Measurements from ENCODE around the gene ISM1.

The ISM1 gene

DNA sequence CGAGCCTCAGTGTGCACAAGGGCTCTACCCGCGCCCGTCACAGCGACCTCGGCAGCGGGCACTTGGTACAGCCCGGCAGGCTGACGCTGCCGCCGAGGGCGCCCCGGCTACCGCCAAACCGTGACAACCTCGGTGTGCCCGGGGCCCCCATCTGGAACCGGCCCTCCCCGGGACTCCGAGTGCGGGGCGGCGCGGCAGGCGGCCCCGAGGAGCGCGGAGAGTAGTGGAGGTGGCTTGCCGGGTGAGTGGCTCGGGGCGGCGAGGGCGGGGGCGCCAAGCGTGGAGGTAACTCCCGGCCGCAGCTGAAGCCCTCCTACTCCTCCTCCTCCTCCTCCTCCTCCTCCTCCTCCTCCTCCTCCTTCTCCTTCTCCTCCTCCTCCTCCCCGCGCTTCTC is at the start of gene ISM1:
TSS of gene ISM1 (plus strand) at position 371 of the 394 bp plus-strand sequence. CDS start 503 bp downstream, outside the sequence.
- Mint-ChIP-seq H3K9me3 (no peaks in the 10 kb centered on the region), H3K36me3 (ENCODE audit: low read depth) (peaks cover 2% of the 10 kb centered on the region), H3K27ac (peak within 1 kb of the TSS; percentile 66), H3K4me3 (peak within 1 kb of the TSS; percentile 79), H3K27me3 (peaks cover 67% of the 10 kb centered on the region), H3K4me1 (ENCODE audit: low read depth) (peaks cover 23% of the 10 kb centered on the region)
- DNase-seq = peak; percentile 71

DNA sequence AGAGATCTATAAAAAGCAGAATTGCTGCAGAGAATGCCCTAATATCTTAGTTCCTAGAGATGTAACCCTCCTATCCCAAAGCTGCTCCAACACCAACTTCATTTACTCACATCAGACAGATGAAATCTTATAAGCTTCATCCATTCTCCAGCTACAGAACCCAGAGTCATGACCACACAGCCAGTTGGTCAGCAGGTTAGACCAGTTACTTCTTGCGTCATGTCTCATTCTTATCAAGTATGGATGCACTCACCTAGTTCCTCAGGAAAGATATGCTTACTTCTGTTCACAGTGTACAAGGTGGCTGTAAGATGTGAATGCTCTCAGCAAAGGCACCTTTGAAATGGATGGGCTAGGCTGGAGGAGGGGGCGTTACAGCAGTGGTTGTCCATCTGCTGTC is 47.9 kb upstream of the ISM1 start:
- DNase-seq = no peak
- H3K27ac Mint-ChIP-seq = no peak overlapping the region
- H3K4me3 Mint-ChIP-seq = no peak overlapping the region
- H3K27me3 Mint-ChIP-seq = peaks cover 23% of the 10 kb centered on the region
- H3K9me3 Mint-ChIP-seq = peaks cover 7% of the 10 kb centered on the region
- no peaks in the 10 kb centered on the region for H3K4me1 Mint-ChIP-seq (ENCODE audit: low read depth)
- no peaks in the 10 kb centered on the region for H3K36me3 Mint-ChIP-seq (ENCODE audit: low read depth)

- Mint-ChIP-seq H3K9me3 (peaks cover 7% of the 10 kb centered on the region), H3K4me1 (ENCODE audit: low read depth) (no peaks in the 10 kb centered on the region), H3K27me3 (peaks cover 27% of the 10 kb centered on the region), H3K27ac (no peak overlapping the region), H3K4me3 (no peak overlapping the region), H3K36me3 (ENCODE audit: low read depth) (no peaks in the 10 kb centered on the region)
- DNase-seq = no peak
Measured at GRCh38 chr20:13174402-13174801, 46.7 kb upstream of the ISM1 start.

- H3K4me3 Mint-ChIP-seq = no peak overlapping the region
- H3K9me3 Mint-ChIP-seq = peaks cover 12% of the 10 kb centered on the region
- no peaks in the 10 kb centered on the region for H3K36me3 Mint-ChIP-seq (ENCODE audit: low read depth)
- H3K4me1 Mint-ChIP-seq (ENCODE audit: low read depth) = peaks cover 4% of the 10 kb centered on the region
- H3K27me3 Mint-ChIP-seq = peaks cover 25% of the 10 kb centered on the region
- no peak overlapping the region for H3K27ac Mint-ChIP-seq
- no peak for DNase-seq
Measured at GRCh38 chr20:13180986-13181889, 39.8 kb upstream of the ISM1 start.

- Mint-ChIP-seq H3K4me1 (ENCODE audit: low read depth) (peaks cover 4% of the 10 kb centered on the region), H3K4me3 (no peak overlapping the region), H3K9me3 (peaks cover 17% of the 10 kb centered on the region), H3K27ac (no peak overlapping the region), H3K36me3 (ENCODE audit: low read depth) (peaks cover 4% of the 10 kb centered on the region), H3K27me3 (peaks cover 19% of the 10 kb centered on the region)
- DNase-seq = no peak
Measured at GRCh38 chr20:13183005-13183404, 38.1 kb upstream of the ISM1 start.

- DNase-seq = no peak
- no peak overlapping the region for H3K27ac Mint-ChIP-seq
Measured at GRCh38 chr20:13186043-13186774, 34.9 kb upstream of the ISM1 start.

DNA sequence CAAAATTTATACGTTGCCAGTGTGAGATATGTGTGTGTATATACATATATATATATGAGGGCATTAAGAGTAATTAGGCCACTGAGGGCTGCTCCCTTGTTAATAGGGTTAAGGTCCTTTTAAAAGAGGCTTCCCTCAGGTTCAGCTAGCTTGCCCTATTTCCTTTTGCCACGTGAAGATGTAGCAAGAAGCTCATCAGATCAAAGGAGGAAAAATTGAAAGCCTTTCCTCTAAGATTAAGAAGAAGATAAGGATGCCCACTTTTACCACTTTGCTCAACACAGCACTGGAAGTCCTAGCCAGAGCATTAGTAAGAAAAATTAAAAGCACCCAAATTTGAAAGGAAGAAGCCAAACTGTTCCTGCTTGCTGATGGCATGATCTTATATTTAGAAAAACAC is 33.2 kb upstream of the ISM1 start:
- Mint-ChIP-seq H3K36me3 (ENCODE audit: low read depth) (peaks cover 4% of the 10 kb centered on the region), H3K27me3 (peaks cover 5% of the 10 kb centered on the region), H3K4me1 (ENCODE audit: low read depth) (no peaks in the 10 kb centered on the region), H3K9me3 (peaks cover 17% of the 10 kb centered on the region), H3K27ac (no peak overlapping the region), H3K4me3 (no peak overlapping the region)
- no peak for DNase-seq

More at GRCh38 chr20:13186043-13186774, 34.9 kb upstream of the ISM1 start:
- Mint-ChIP-seq H3K9me3 (peaks cover 17% of the 10 kb centered on the region), H3K4me3 (no peak overlapping the region), H3K27me3 (peaks cover 6% of the 10 kb centered on the region), H3K36me3 (ENCODE audit: low read depth) (peaks cover 4% of the 10 kb centered on the region), H3K4me1 (ENCODE audit: low read depth) (peaks cover 3% of the 10 kb centered on the region)

DNA sequence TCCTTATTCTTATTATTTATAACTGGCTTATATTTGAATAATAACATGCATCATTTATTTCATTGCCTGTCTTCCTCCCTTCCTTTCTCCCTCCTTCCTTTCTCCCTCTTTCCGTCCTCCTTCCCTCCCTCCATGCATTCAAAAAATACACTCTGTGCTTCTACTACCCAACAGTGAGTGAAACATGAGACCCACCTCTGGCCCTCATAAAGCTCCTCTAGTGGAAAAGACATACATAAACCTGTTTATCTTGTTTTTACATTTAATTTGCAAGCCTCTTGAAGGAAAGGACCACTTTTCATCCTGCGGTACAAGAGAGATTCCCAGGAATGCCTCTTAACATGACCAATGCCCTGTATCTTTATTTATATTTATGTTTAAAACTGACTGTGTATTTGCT is 21.8 kb upstream of the ISM1 start:
- Mint-ChIP-seq H3K27ac (no peak overlapping the region), H3K9me3 (no peaks in the 10 kb centered on the region), H3K4me3 (no peak overlapping the region), H3K4me1 (ENCODE audit: low read depth) (no peaks in the 10 kb centered on the region), H3K36me3 (ENCODE audit: low read depth) (no peaks in the 10 kb centered on the region), H3K27me3 (peaks cover 9% of the 10 kb centered on the region)
- no peak for DNase-seq

DNA sequence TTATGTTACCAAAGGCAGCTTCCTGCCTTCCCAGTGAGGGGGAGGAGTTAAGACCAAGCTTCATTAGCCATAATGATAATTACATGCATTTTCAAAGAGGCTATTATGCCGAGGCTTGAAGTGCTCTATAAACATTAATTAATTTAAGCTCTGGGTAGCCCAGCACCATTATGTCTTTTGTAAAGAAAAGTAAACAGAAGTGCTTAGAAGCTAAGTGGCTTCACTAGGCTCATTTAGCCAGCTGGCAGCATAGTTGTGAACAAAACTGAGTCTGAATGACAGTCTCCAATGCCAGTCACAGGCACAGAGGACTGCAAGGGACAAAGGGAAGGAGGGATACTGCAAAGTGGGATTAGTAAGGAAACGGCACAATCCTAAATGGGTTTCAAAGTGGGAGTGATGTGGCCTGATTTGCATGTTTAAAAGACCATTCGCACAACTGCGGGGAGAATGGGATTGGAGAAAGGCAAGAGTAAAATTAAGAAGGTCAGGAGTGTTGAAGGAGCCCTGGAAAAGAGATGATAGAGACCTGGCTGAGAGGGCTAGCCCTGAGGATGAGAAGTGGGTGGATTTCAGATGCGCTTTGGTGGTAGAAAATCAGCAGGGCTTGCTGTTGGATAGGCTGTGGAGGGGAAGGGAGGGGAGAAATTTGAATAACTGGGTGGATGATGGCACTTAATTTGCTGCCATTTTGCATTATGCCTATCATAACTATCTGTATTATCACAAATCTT is 20.1 kb upstream of the ISM1 start:
- no peak overlapping the region for H3K27ac Mint-ChIP-seq
- H3K9me3 Mint-ChIP-seq = no peaks in the 10 kb centered on the region
- no peak for DNase-seq
- peaks cover 18% of the 10 kb centered on the region for H3K27me3 Mint-ChIP-seq
- no peaks in the 10 kb centered on the region for H3K4me1 Mint-ChIP-seq (ENCODE audit: low read depth)
- no peak overlapping the region for H3K4me3 Mint-ChIP-seq
- no peaks in the 10 kb centered on the region for H3K36me3 Mint-ChIP-seq (ENCODE audit: low read depth)

GRCh38 chr20:13202565-13202964 is 18.5 kb upstream of the ISM1 start:
- Mint-ChIP-seq H3K9me3 (no peaks in the 10 kb centered on the region), H3K27me3 (peaks cover 18% of the 10 kb centered on the region), H3K36me3 (ENCODE audit: low read depth) (no peaks in the 10 kb centered on the region), H3K4me1 (ENCODE audit: low read depth) (no peaks in the 10 kb centered on the region), H3K27ac (no peak overlapping the region), H3K4me3 (no peak overlapping the region)
- DNase-seq = no peak

- no peaks in the 10 kb centered on the region for H3K4me1 Mint-ChIP-seq (ENCODE audit: low read depth)
- H3K27ac Mint-ChIP-seq = no peak overlapping the region
- H3K4me3 Mint-ChIP-seq = no peak overlapping the region
- peaks cover 18% of the 10 kb centered on the region for H3K27me3 Mint-ChIP-seq
- DNase-seq = no peak
- H3K36me3 Mint-ChIP-seq (ENCODE audit: low read depth) = no peaks in the 10 kb centered on the region
- H3K9me3 Mint-ChIP-seq = no peaks in the 10 kb centered on the region
Measured at GRCh38 chr20:13205425-13205824, 15.6 kb upstream of the ISM1 start.

DNA sequence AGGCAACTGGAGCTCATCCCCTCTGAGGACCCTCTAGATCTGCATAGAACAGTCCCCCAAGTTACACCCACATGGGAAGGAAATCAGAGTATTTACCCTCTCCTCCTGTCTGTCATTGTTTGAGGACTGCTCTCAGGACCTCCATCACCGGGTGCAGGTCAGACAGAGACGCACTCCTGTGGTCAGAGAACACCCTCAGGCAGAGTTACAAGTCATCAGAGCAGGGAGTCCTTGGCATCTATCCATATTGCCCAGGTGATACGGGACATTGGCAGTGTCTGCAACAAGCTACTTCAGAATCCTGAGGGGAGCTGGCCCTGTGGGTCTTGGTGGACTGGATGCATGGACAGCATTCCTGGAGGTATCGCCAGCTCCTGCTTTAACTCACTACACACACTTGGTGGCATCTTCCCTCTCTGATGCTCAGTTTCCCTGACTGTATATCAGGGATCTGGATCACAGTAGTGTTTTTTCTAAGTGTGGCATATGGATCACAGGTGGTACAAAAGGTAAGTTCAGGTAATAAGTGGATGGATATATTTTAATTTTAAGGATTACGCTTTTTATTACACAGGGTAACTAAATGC is 15.1 kb upstream of the ISM1 start:
- no peak for DNase-seq

GRCh38 chr20:13207016-13207415 is 14.1 kb upstream of the ISM1 start:
- H3K27me3 Mint-ChIP-seq = peaks cover 16% of the 10 kb centered on the region
- no peak overlapping the region for H3K4me3 Mint-ChIP-seq
- H3K9me3 Mint-ChIP-seq = no peaks in the 10 kb centered on the region
- H3K27ac Mint-ChIP-seq = no peak overlapping the region
- no peaks in the 10 kb centered on the region for H3K4me1 Mint-ChIP-seq (ENCODE audit: low read depth)
- H3K36me3 Mint-ChIP-seq (ENCODE audit: low read depth) = no peaks in the 10 kb centered on the region
- no peak for DNase-seq

More for the DNA sequence above, 15.1 kb upstream of the ISM1 start:
- Mint-ChIP-seq H3K36me3 (ENCODE audit: low read depth) (no peaks in the 10 kb centered on the region), H3K4me3 (no peak overlapping the region), H3K27me3 (peaks cover 17% of the 10 kb centered on the region), H3K4me1 (ENCODE audit: low read depth) (no peaks in the 10 kb centered on the region), H3K27ac (no peak overlapping the region), H3K9me3 (no peaks in the 10 kb centered on the region)

- no peak for DNase-seq
- Mint-ChIP-seq H3K36me3 (ENCODE audit: low read depth) (no peaks in the 10 kb centered on the region), H3K9me3 (no peaks in the 10 kb centered on the region), H3K4me1 (ENCODE audit: low read depth) (peaks cover 4% of the 10 kb centered on the region), H3K27ac (no peak overlapping the region), H3K4me3 (no peak overlapping the region), H3K27me3 (peaks cover 48% of the 10 kb centered on the region)
Measured at GRCh38 chr20:13211956-13212618, 9.0 kb upstream of the ISM1 start.

Measured in activated T-cell treated with anti-CD3 and anti-CD28 coated beads, Interleukin-2, amount 50 U/mL, for 24 hours (primary cell).